ENCODE data around the gene LRRC53.

DNA sequence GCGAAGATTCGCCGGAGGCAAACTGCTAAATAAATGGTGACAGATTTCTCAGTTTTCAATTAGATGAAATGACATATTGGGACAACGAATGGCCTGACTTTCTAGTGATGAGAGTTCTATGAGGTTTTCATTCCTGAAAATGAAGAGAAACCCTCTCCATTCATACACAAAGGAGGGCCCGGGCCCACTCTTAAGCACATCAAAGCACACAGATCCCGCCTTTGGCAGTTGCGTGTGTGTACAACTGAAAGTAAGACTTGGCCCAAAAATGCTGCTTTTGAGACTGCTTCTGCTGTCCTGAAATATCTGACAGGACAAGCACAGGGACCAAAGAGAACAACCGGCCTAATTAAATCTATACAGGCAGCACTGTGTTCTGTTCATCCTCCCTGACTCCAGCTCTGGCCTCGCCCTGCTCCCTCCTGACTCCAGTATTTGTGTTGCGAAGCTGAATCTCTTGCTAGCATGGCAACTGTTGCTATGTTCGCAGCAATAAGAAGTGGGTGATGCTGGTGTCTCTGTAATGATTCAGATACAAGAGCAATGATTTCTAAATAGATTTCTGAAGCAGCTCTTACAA lies 7.4 kb downstream of the LRRC53 start:
- TF ChIP-seq, protein P1, sequence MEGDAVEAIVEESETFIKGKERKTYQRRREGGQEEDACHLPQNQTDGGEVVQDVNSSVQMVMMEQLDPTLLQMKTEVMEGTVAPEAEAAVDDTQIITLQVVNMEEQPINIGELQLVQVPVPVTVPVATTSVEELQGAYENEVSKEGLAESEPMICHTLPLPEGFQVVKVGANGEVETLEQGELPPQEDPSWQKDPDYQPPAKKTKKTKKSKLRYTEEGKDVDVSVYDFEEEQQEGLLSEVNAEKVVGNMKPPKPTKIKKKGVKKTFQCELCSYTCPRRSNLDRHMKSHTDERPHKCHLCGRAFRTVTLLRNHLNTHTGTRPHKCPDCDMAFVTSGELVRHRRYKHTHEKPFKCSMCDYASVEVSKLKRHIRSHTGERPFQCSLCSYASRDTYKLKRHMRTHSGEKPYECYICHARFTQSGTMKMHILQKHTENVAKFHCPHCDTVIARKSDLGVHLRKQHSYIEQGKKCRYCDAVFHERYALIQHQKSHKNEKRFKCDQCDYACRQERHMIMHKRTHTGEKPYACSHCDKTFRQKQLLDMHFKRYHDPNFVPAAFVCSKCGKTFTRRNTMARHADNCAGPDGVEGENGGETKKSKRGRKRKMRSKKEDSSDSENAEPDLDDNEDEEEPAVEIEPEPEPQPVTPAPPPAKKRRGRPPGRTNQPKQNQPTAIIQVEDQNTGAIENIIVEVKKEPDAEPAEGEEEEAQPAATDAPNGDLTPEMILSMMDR (conservative IDR thresholded peaks at IDR 0.05; ENCODE audit: low read depth, low read length), result no peak
- TF ChIP-seq EZH2 (IDR thresholded peaks at IDR 0.05; ENCODE audit: borderline replicate concordance, low read depth, low read length, poor library complexity, severe bottlenecking), result no peak
